Vagina (tissue), 2 donors: ENCODE measurements around the gene ATP8A1. TPM values are rescaled to one million over a fixed set of nuclear protein-coding genes. Genes with fewer than 3 reads are reported as not detected.
A peak's percentile ranks its signal among the peaks of the same experiment; 100 is the strongest.
"Not testable (repeated sequence)": the region's sequence is repeated elsewhere in the genome, so short reads cannot be mapped to it uniquely, and the experiment has no call there.

Experiments
- DNase-seq, 2 donors: peaks; one replicate each; pipeline ENCODE4 v3.0.0-alpha.2; 2017; ENCODE audit errors: extremely low spot score in 2 of 2
- H3K27ac ChIP-seq: fragments of 200-600 bp; sonication (generic); one replicate; pipeline ENCODE4 v1.5.1; 2019
- H3K27me3 ChIP-seq: fragments of 200-600 bp; sonication (generic); one replicate; pipeline ENCODE4 v1.5.1; 2019
- H3K36me3 ChIP-seq, 2 donors: fragments of 200-600 bp; sonication (generic); one replicate each; pipeline ENCODE4 v1.5.1; 2017 to 2019
- H3K4me1 ChIP-seq: fragments of 200-600 bp; sonication (generic); one replicate; pipeline ENCODE4 v1.5.1; 2019
- H3K4me3 ChIP-seq, 2 donors: fragments of 200-600 bp; sonication (generic); 1 replicate in 1 of 2; 2 replicates in 1 of 2; pipeline ENCODE4 v1.5.1; 2016 to 2019
- H3K9me3 ChIP-seq: fragments of 200-600 bp; sonication (generic); one replicate; pipeline ENCODE4 v1.5.1; 2019
- CTCF ChIP-seq, 3 experiments: fragments of 450-650 bp in 2 of 3; fragments of 200-600 bp in 1 of 3; sonication (generic) in 1 of 3; IDR thresholded peaks; one replicate each; pipeline ENCODE4 v1.5.1; 2017 to 2019; ENCODE audit warnings: antibody characterized with exemption in 3 of 3, mild to moderate bottlenecking in 2 of 3, moderate library complexity in 2 of 3
- POLR2A ChIP-seq, 2 donors: fragments of 450-650 bp; IDR thresholded peaks; one replicate each; pipeline ENCODE4 v1.6.1; 2017; ENCODE audit warnings: antibody characterized with exemption in 2 of 2, mild to moderate bottlenecking in 2 of 2, moderate library complexity in 2 of 2
- POLR2AphosphoS5 ChIP-seq, 2 donors: sonication (generic); formaldehyde crosslinking; IDR thresholded peaks; one replicate each; pipeline ENCODE4 v1.9.0; 2017; ENCODE audit warnings: antibody characterized with exemption in 2 of 2, mild to moderate bottlenecking in 2 of 2, low read depth in 1 of 2; ENCODE audit not compliant: insufficient read depth in 1 of 2
- intact Hi-C: fragments of 100-400 bp; cut with DNase I; formaldehyde crosslinking; loops from one replicate; pipeline ENCODE4 v1.15.1; 2023
- total RNA-seq: library from RNA; depleted of rRNA; stranded (reverse); fragments of >200 nt; gene quantifications from one replicate; pipeline ENCODE4 v1.2.3, GENCODE V29; 2016

The ATP8A1 gene
- total RNA-seq, 1 donor from 2014 or later = 10.8 TPM

- TF ChIP-seq CTCF (IDR thresholded peaks at IDR 0.05) (no peak), POLR2AphosphoS5 (IDR thresholded peaks at IDR 0.05; ENCODE audit: insufficient read depth in 1 of 2, low read depth in 1 of 2) (no peak), POLR2A (IDR thresholded peaks at IDR 0.05) (no peak)
- intact Hi-C loops = no loop called here
- H3K4me3 ChIP-seq = no peak overlapping the region
These were observed 279.4 kb downstream of the ATP8A1 start for GRCh38 chr4:42377497-42377896.

GRCh38 chr4:42372303-42372702 lies 284.6 kb downstream of the ATP8A1 start:
- DNase-seq, H3K4me3 ChIP-seq, H3K36me3 ChIP-seq, H3K27ac ChIP-seq, H3K9me3 ChIP-seq, H3K4me1 ChIP-seq, H3K27me3 ChIP-seq, intact Hi-C loops: not testable (repeated sequence)

More at GRCh38 chr4:42377497-42377896, 279.4 kb downstream of the ATP8A1 start:
- Histone ChIP-seq H3K36me3 (no peaks in the 10 kb centered on the region), H3K27me3 (no peaks in the 10 kb centered on the region), H3K4me1 (no peaks in the 10 kb centered on the region), H3K9me3 (no peaks in the 10 kb centered on the region), H3K27ac (no peak overlapping the region)
- DNase-seq = no peak

DNA sequence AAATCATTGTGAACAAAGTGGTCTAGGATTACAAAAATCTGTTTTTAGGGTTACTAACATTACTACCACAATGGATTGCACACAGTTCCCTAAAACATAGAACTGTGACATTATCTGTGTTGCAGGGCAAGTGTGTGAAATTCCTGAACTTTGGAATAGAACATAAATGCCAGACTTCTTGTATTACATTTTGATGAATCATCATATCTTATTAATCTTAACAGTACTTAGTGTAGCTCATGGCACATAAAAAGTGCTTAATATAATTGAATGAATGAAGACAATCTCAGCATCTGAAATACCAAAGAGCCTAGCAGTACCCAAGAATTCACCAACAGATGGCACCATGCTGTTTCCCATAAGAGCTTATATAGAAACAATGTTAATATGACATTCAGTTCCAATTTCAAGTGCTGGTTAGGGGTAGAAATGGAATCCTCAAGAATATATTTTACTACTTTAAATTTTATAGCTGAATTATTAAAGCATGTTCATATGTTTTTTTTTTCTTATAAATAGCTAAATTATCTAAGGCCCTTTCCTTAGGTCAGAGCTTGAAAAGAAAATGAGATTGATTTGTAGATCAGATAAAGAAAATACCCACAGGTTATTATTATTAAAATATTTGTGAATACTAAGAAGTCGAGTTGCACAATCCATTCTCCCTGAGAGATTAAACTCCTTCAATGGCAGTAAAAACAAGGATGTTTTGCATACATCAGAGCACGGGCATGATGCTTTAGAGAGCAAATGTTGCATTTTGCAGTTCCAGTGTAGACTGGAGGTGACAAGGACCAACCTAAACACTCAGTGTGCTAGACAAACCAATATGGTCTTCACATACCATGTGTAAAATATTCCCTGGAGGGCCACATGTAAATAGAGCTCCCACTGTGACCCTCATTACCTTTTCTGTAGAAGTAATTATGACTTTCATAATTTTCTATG lies 285.3 kb downstream of the ATP8A1 start:
- Histone ChIP-seq H3K4me3 (no peak overlapping the region), H3K9me3 (no peaks in the 10 kb centered on the region), H3K27me3 (no peaks in the 10 kb centered on the region), H3K4me1 (no peaks in the 10 kb centered on the region), H3K27ac (no peak overlapping the region), H3K36me3 (no peaks in the 10 kb centered on the region)
- no peak for DNase-seq
- intact Hi-C loops = no loop called here
- no peak for TF ChIP-seq POLR2A (IDR thresholded peaks at IDR 0.05)
- TF ChIP-seq POLR2AphosphoS5 (IDR thresholded peaks at IDR 0.05; ENCODE audit: insufficient read depth in 1 of 2, low read depth in 1 of 2) = no peak
- TF ChIP-seq CTCF (IDR thresholded peaks at IDR 0.05) = peak in 2 of 3 experiments; percentile 15 to 37

DNA sequence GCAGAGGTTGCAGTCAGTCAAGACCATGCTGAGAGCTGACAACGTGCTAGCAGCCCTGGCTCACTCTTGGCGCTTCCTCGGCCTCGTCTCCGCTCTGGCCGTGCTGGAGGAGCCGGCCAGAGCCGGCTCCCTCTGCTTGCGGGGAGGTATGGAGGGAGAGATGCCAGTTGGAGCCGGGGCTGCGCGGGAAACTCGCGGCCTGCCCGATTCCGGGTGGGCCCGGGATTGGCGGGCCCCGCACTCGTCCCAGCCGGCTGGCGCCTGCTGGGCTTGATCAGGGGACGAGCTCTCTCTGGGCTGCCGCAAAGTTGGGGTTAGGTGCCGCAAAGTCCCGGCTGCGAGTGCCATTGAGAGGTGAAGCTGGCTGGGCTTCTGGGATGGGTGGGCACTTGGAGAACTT lies 287.4 kb downstream of the ATP8A1 start:
- TF ChIP-seq CTCF (IDR thresholded peaks at IDR 0.05) = no peak
- no peak for TF ChIP-seq POLR2A (IDR thresholded peaks at IDR 0.05)
- TF ChIP-seq POLR2AphosphoS5 (IDR thresholded peaks at IDR 0.05; ENCODE audit: insufficient read depth in 1 of 2, low read depth in 1 of 2) = no peak
- Histone ChIP-seq H3K4me1 (no peaks in the 10 kb centered on the region), H3K36me3 (no peaks in the 10 kb centered on the region), H3K27ac (no peak overlapping the region), H3K9me3 (no peaks in the 10 kb centered on the region), H3K27me3 (no peaks in the 10 kb centered on the region), H3K4me3 (no peak overlapping the region)
- intact Hi-C loops = no loop called here
- no peak for DNase-seq

GRCh38 chr4:42366959-42367358 lies 289.9 kb downstream of the ATP8A1 start:
- no peaks in the 10 kb centered on the region for H3K36me3 ChIP-seq
- no peaks in the 10 kb centered on the region for H3K27me3 ChIP-seq
- no peaks in the 10 kb centered on the region for H3K4me1 ChIP-seq
- no peak overlapping the region for H3K4me3 ChIP-seq
- no peak for TF ChIP-seq POLR2A (IDR thresholded peaks at IDR 0.05)
- TF ChIP-seq POLR2AphosphoS5 (IDR thresholded peaks at IDR 0.05; ENCODE audit: insufficient read depth in 1 of 2, low read depth in 1 of 2) = no peak
- TF ChIP-seq CTCF (IDR thresholded peaks at IDR 0.05) = no peak
- H3K27ac ChIP-seq = no peak overlapping the region
- DNase-seq = no peak
- no peaks in the 10 kb centered on the region for H3K9me3 ChIP-seq
- intact Hi-C loops = no loop called here
